NB4 (cell line): ENCODE results near the gene TFCP2L1.

Source experiments
- DNase-seq: peaks from one replicate; pipeline ENCODE4 v3.0.0; 2010; ENCODE audit warnings: low read depth
- H3K4me3 ChIP-seq: one replicate; pipeline ENCODE4 v1.5.1; 2011; ENCODE audit warnings: mild to moderate bottlenecking, low read depth, low read length, moderate library complexity
- MYC ChIP-seq: IDR thresholded peaks from 2 replicates; pipeline ENCODE4 v1.6.1; 2011; ENCODE audit warnings: low read depth, low read length
- POLR2A ChIP-seq: IDR thresholded peaks from 2 replicates; pipeline ENCODE4 v1.6.1; 2011; ENCODE audit warnings: mild to moderate bottlenecking; ENCODE audit not compliant: insufficient read length; ENCODE audit errors: extremely low read depth
- TF ChIP-seq, protein P1 (sequence below): IDR thresholded peaks from one replicate; pipeline ENCODE4 v1.5.1; 2012; ENCODE audit warnings: low read depth, low read length
- TF ChIP-seq, protein P2 (sequence below): IDR thresholded peaks from 2 replicates; pipeline ENCODE4 v1.6.1; 2011; ENCODE audit warnings: low read depth, low read length

Gene TFCP2L1

GRCh38 chr2:121297217-121297830 is 12.3 kb upstream of the TFCP2L1 start:
- TF ChIP-seq MYC: no peak
- TF ChIP-seq, protein P1, sequence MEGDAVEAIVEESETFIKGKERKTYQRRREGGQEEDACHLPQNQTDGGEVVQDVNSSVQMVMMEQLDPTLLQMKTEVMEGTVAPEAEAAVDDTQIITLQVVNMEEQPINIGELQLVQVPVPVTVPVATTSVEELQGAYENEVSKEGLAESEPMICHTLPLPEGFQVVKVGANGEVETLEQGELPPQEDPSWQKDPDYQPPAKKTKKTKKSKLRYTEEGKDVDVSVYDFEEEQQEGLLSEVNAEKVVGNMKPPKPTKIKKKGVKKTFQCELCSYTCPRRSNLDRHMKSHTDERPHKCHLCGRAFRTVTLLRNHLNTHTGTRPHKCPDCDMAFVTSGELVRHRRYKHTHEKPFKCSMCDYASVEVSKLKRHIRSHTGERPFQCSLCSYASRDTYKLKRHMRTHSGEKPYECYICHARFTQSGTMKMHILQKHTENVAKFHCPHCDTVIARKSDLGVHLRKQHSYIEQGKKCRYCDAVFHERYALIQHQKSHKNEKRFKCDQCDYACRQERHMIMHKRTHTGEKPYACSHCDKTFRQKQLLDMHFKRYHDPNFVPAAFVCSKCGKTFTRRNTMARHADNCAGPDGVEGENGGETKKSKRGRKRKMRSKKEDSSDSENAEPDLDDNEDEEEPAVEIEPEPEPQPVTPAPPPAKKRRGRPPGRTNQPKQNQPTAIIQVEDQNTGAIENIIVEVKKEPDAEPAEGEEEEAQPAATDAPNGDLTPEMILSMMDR: peak; percentile 81
- peak; percentile 49 for DNase-seq

DNA sequence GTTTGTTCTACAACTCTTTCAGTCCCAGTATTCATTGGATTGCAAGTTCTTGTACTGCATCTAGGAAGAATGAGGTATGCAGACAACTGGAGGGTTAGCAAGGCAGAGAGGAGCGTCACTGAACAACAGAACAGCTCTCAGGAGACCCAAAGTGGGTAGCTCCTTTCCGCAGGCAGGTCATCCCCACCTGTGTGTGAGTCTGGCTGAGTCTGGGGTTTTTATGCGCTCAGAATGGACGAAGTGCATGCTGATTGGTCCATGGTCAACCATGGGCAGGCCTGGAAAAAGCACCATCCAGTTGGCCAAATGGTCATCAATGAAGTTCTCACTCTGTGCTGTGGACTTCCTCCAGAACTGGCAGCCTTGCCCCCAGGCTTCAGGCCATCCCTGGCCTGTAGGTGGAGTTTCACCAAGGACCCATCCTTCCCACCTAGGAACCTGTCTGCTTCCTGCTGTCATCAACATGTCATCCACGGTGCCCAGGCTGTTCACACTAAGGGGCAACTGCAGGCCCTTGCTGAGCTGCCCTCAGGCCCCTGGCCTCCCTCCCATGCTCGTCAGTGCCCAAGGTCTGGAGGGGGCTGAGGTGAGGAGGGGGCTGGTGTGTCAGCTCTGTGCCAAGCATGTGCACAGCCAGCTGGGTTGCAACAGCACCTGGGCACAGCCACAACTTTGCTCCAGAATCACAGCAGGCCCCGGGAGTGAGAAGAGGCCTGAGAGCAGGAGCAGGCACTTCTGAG is 11.1 kb upstream of the TFCP2L1 start:
- TF ChIP-seq POLR2A (no peak), MYC (no peak)
- TF ChIP-seq, protein P2, sequence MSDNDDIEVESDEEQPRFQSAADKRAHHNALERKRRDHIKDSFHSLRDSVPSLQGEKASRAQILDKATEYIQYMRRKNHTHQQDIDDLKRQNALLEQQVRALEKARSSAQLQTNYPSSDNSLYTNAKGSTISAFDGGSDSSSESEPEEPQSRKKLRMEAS: no peak
- TF ChIP-seq, protein P1: no peak
- DNase-seq: no peak
- H3K4me3 ChIP-seq: no peak overlapping the region

More at GRCh38 chr2:121297217-121297830, 12.3 kb upstream of the TFCP2L1 start:
- H3K4me3 ChIP-seq: no peak overlapping the region

GRCh38 chr2:121294881-121295840 is 10.2 kb upstream of the TFCP2L1 start:
- TF ChIP-seq POLR2A (no peak), MYC (no peak)
- TF ChIP-seq, protein P1: no peak
- TF ChIP-seq, protein P2: no peak
- DNase-seq: no peak
- no peak overlapping the region for H3K4me3 ChIP-seq

- no peak overlapping the region for H3K4me3 ChIP-seq
- TF ChIP-seq, protein P2: no peak
- TF ChIP-seq POLR2A: no peak
- TF ChIP-seq MYC: no peak
- TF ChIP-seq, protein P1: no peak
- no peak for DNase-seq
Observed at GRCh38 chr2:121293450-121294325, 8.7 kb upstream of the TFCP2L1 start.

DNA sequence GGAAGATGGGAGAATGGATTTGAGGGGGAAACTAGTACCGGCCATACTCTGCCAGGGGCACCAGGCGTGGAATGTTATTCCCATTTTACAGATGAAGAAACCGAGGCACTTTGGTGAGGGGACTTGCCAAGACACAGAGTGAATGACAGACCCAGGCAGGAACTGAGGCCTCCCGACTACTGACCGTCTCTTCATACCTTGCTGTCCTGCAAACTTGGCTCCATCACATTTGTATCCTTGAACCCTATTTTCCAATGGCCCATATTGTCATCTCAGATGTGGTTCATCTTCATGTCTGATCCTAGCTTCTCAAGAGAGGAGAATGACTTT is 6.2 kb upstream of the TFCP2L1 start:
- TF ChIP-seq, protein P2: no peak
- TF ChIP-seq, protein P1: no peak
- TF ChIP-seq MYC (no peak), POLR2A (no peak)
- no peak for DNase-seq
- no peak overlapping the region for H3K4me3 ChIP-seq
